ENCODE measurements around the gene FAM227B. TPM values are rescaled to one million over a fixed set of nuclear protein-coding genes. Genes with fewer than 3 reads are reported as not detected.
A peak's percentile ranks its signal among the peaks of the same experiment; 100 is the strongest.

Gene FAM227B
- total RNA-seq, 1 donor, result 5.6 TPM

DNA sequence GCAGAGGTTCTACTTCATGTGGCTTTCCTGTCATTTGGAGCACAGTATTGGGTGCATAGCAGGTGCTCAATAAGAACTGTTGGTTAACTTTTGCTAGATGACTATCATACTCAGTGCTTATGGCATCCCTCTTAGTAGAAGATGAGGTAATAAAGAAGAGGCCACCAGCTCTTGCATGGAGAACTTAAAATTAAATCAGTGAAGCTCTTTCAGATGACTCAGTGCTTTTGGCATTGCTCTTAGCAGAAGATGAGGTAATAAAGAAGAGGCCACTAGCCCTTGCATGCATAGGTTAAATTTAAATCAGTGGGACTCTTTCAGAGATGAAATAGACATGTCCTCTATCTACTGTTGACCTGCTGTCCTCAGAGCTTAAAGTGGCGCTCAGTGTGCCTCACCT, 307.0 kb downstream of the FAM227B start:
- no peak for TF ChIP-seq CTCF (IDR thresholded peaks at IDR 0.05; ENCODE audit: insufficient read depth, low read length)
- H3K4me3 ChIP-seq (ENCODE audit: low read depth, low read length), result no peak overlapping the region
- DNase-seq (ENCODE audit: low read depth), result peak; percentile 87

GRCh38 chr15:49309889-49310288, 310.7 kb downstream of the FAM227B start:
- TF ChIP-seq CTCF (IDR thresholded peaks at IDR 0.05; ENCODE audit: insufficient read depth, low read length), result no peak
- peak; percentile 43 for DNase-seq (ENCODE audit: low read depth)
- H3K4me3 ChIP-seq (ENCODE audit: low read depth, low read length), result no peak overlapping the region

DNA sequence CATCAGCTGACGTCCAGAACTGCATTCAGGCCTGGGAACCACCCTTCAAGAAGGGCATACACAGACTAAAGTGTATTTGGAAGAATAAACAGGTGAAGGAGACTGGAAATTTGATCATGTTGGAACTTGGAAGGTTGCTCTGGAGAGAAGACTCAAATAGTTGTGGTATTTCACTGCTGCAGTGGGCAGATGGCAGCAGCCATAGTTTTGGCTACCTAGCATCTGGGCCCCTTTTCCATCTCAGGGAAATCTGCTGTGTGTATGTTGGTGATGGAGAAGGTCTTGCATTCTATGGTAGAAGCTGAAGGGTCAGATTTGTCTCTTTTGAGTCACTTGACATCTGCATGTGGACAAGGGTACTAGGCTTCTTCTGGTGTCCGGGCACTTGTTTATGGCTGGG, 311.9 kb downstream of the FAM227B start:
- H3K4me3 ChIP-seq (ENCODE audit: low read depth, low read length), result no peak overlapping the region
- DNase-seq (ENCODE audit: low read depth), result no peak
- TF ChIP-seq CTCF (IDR thresholded peaks at IDR 0.05; ENCODE audit: insufficient read depth, low read length), result no peak

DNA sequence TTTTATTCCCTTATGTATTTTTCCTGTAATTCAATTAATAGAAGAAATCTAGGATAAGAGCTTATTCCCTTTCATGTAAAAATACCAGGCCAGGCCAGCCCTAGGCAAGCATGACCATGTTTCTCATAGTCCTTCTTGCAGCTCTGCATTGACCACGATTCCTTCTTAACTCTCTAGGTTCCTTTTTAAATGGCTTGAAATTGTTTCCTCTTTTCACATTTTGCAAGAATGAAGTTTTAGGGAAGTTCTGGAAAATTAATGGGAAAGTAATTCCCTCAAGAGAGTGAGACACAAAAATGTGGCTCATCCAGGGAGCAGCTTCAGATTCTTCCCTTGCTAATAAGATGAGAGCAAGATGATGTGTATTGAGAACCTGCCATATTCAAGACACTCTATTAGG, 314.1 kb downstream of the FAM227B start:
- no peak for TF ChIP-seq CTCF (IDR thresholded peaks at IDR 0.05; ENCODE audit: insufficient read depth, low read length)
- no peak for DNase-seq (ENCODE audit: low read depth)
- H3K4me3 ChIP-seq (ENCODE audit: low read depth, low read length), result no peak overlapping the region

GRCh38 chr15:49303003-49303402, 317.6 kb downstream of the FAM227B start:
- H3K4me3 ChIP-seq (ENCODE audit: low read depth, low read length), result no peak overlapping the region
- no peak for DNase-seq (ENCODE audit: low read depth)
- TF ChIP-seq CTCF (IDR thresholded peaks at IDR 0.05; ENCODE audit: insufficient read depth, low read length), result no peak

DNA sequence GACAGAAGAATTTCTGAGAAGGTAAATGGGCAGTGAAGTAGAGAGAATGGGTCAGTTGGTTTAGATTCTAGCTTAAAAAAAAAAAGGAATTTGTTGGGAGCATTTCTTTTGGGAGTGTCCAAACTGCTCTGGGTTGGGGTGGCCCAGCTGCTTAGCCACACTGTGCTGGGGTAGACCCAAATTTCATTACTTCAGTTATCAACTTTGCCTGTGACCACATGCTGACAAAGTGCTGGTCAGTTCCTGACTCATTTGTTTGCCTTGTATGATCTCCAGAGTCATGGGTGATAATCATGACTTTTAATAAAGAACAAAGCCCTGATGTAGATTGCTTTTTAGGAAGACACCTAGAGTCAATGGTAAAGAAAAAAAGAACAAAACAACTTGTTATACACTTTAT, 319.1 kb downstream of the FAM227B start:
- DNase-seq (ENCODE audit: low read depth), result peak; percentile 69
- no peak for TF ChIP-seq CTCF (IDR thresholded peaks at IDR 0.05; ENCODE audit: insufficient read depth, low read length)

GRCh38 chr15:49300856-49301255, 319.8 kb downstream of the FAM227B start:
- no peak for DNase-seq (ENCODE audit: low read depth)
- no peak for TF ChIP-seq CTCF (IDR thresholded peaks at IDR 0.05; ENCODE audit: insufficient read depth, low read length)
- H3K4me3 ChIP-seq (ENCODE audit: low read depth, low read length), result no peak overlapping the region

More for the DNA sequence above, 319.1 kb downstream of the FAM227B start:
- no peak overlapping the region for H3K4me3 ChIP-seq (ENCODE audit: low read depth, low read length)

All from fibroblast of the aortic adventitia (primary cell).